Measurements from ENCODE around the gene SELENOP.
"Not testable (repeated sequence)": the region's sequence is repeated elsewhere in the genome, so short reads cannot be mapped to it uniquely, and the experiment has no call there.

The SELENOP gene

GRCh38 chr5:42819745-42820144 lies 8.1 kb upstream of the SELENOP start:
- DNase-seq (ENCODE audit: low read depth, low spot score), result no peak
- TF ChIP-seq CTCF (IDR thresholded peaks at IDR 0.05; ENCODE audit: insufficient read depth, low read length, missing control alignments), result no peak
- no peak overlapping the region for H3K4me3 ChIP-seq (ENCODE audit: low read depth, low read length)
- ChIA-PET CTCF (no interaction called here), POLR2A (no interaction called here)

GRCh38 chr5:42816546-42816945 lies 4.9 kb upstream of the SELENOP start:
- CTCF ChIA-PET; POLR2A ChIA-PET; H3K4me3 ChIP-seq (ENCODE audit: low read depth, low read length); DNase-seq (ENCODE audit: low read depth, low spot score): not testable (repeated sequence)

GRCh38 chr5:42813533-42813932 lies 1.8 kb upstream of the SELENOP start:
- TF ChIP-seq CTCF (IDR thresholded peaks at IDR 0.05; ENCODE audit: insufficient read depth, low read length, missing control alignments), result no peak
- POLR2A ChIA-PET, result no interaction called here
- DNase-seq (ENCODE audit: low read depth, low spot score), result no peak
- CTCF ChIA-PET, result no interaction called here
- no peak overlapping the region for H3K4me3 ChIP-seq (ENCODE audit: low read depth, low read length)

GRCh38 chr5:42812620-42813019 lies 928 bp upstream of the SELENOP start:
- POLR2A ChIA-PET, result no interaction called here
- no peak overlapping the region for H3K4me3 ChIP-seq (ENCODE audit: low read depth, low read length)
- CTCF ChIA-PET, result interaction anchor here (0.6 kb wide), 1 partner anchor 956 kb away, joined by 3 read pairs; no protein-coding TSS in a partner anchor
- no peak for TF ChIP-seq CTCF (IDR thresholded peaks at IDR 0.05; ENCODE audit: insufficient read depth, low read length, missing control alignments)
- DNase-seq (ENCODE audit: low read depth, low spot score), result no peak

- TF ChIP-seq CTCF (IDR thresholded peaks at IDR 0.05; ENCODE audit: insufficient read depth, low read length, missing control alignments), result no peak
- H3K4me3 ChIP-seq (ENCODE audit: low read depth, low read length), result no peak overlapping the region
- ChIA-PET CTCF (interaction anchor here (1.6 kb wide), 1 partner anchor 10 kb away, joined by 5 read pairs; no protein-coding TSS in a partner anchor), POLR2A (no interaction called here)
- DNase-seq (ENCODE audit: low read depth, low spot score), result no peak
Measured at GRCh38 chr5:42810834-42811590, 680 bp downstream of the SELENOP start.

- no peak overlapping the region for H3K4me3 ChIP-seq (ENCODE audit: low read depth, low read length)
- no peak for TF ChIP-seq CTCF (IDR thresholded peaks at IDR 0.05; ENCODE audit: insufficient read depth, low read length, missing control alignments)
- DNase-seq (ENCODE audit: low read depth, low spot score), result no peak
- CTCF ChIA-PET, result interaction anchor here (0.7 kb wide), 1 partner anchor 77 kb away, joined by 3 read pairs; no protein-coding TSS in a partner anchor
- POLR2A ChIA-PET, result no interaction called here
Measured at GRCh38 chr5:42808888-42809611, 2.6 kb downstream of the SELENOP start.
